SK-N-SH (cell line): ENCODE data around the gene CAMKMT. TPM values are rescaled to one million over a fixed set of nuclear protein-coding genes. Genes with fewer than 3 reads are reported as not detected.

Experiments
- CTCF ChIA-PET: fragments of 300-600, 350-600 bp; formaldehyde crosslinking; extraction: SDS; loops from one replicate; lab custom pipeline; 2021; lab: Yijun Ruan, JAX
- POLR2A ChIA-PET: fragments of 350-600 bp; sonication (Branson Sonifier 250); formaldehyde crosslinking; extraction: SDS; loops from one replicate; lab custom pipeline; 2020; ENCODE audit warnings: antibody characterized with exemption, inconsistent platforms; lab: Yijun Ruan, JAX
- DNase-seq: peaks from one replicate; pipeline ENCODE4 v3.0.0; 2012
- H2AFZ ChIP-seq: fragments of 200-600 bp; sonication (generic); 2 replicates; pipeline ENCODE4 v1.8.1; 2016; ENCODE audit warnings: antibody characterized with exemption, mild to moderate bottlenecking, low read depth
- H3F3A ChIP-seq: fragments of 200-600 bp; sonication (generic); replicated peaks from 2 replicates; pipeline ENCODE3; 2016; ENCODE audit warnings: antibody characterized with exemption, mild to moderate bottlenecking; ENCODE audit not compliant: insufficient read depth
- H3K27ac ChIP-seq, 2 experiments: fragments of 200-500 bp in 1 of 2; fragments of 200-600 bp in 1 of 2; sonication (Bioruptor generic) in 1 of 2; sonication (generic), shearing (Covaris generic) in 1 of 2; 2 replicates each; pipeline versions ENCODE4 v1.5.1 to v1.6.1; 2014 to 2016; ENCODE audit warnings: low read depth in 2 of 2, inconsistent platforms in 1 of 2, low read length in 1 of 2, mild to moderate bottlenecking in 1 of 2, mixed read lengths in 1 of 2
- H3K27me3 ChIP-seq: fragments of 200-600 bp; sonication (generic), shearing (Covaris generic); 2 replicates; pipeline ENCODE4 v1.6.1; 2016; ENCODE audit warnings: mixed run types; ENCODE audit not compliant: insufficient read depth
- H3K36me3 ChIP-seq, 2 experiments: fragments of 200-500 bp in 1 of 2; fragments of 200-600 bp in 1 of 2; sonication (Bioruptor generic) in 1 of 2; sonication (generic) in 1 of 2; replicated peaks in 1 of 2; 2 replicates each; pipeline versions ENCODE3 to v1.5.1; 2014 to 2016; ENCODE audit warnings: low read length in 1 of 2, mild to moderate bottlenecking in 1 of 2; ENCODE audit not compliant: insufficient read depth in 2 of 2, control insufficient read depth in 1 of 2
- H3K4me1 ChIP-seq, 2 experiments: fragments of 200-500 bp in 1 of 2; fragments of 200-600 bp in 1 of 2; sonication (Bioruptor generic) in 1 of 2; sonication (generic), shearing (Covaris generic) in 1 of 2; 2 replicates each; pipeline versions ENCODE4 v1.5.1 to v1.6.1; 2014 to 2016; ENCODE audit warnings: low read depth in 1 of 2, low read length in 1 of 2, mixed run types in 1 of 2; ENCODE audit not compliant: insufficient read depth in 2 of 2, control insufficient read depth in 1 of 2
- H3K4me2 ChIP-seq: fragments of 200-600 bp; sonication (generic), shearing (Covaris generic); 2 replicates; pipeline ENCODE4 v1.6.1; 2017; ENCODE audit warnings: mixed run types
- H3K4me3 ChIP-seq, 2 experiments: fragments of 200-500 bp in 1 of 2; fragments of 200-600 bp in 1 of 2; sonication (Bioruptor generic) in 1 of 2; sonication (generic), shearing (Covaris generic) in 1 of 2; 2 replicates each; pipeline versions ENCODE4 v1.5.1 to v1.8.1; 2014 to 2016; ENCODE audit warnings: low read depth in 2 of 2, inconsistent platforms in 1 of 2, low read length in 1 of 2, mild to moderate bottlenecking in 1 of 2, mixed read lengths in 1 of 2, moderate library complexity in 1 of 2
- H3K79me2 ChIP-seq: fragments of 200-600 bp; sonication (generic); 2 replicates; pipeline ENCODE4 v1.8.1; 2017; ENCODE audit warnings: mild to moderate bottlenecking; ENCODE audit not compliant: insufficient read depth
- H3K9ac ChIP-seq: fragments of 200-600 bp; sonication (generic); 2 replicates; pipeline ENCODE4 v1.6.1; 2017; ENCODE audit warnings: mixed run types
- H3K9me2 ChIP-seq: fragments of 200-600 bp; sonication (generic); 2 replicates; pipeline ENCODE4 v1.6.1; 2017; ENCODE audit warnings: mixed run types
- H3K9me3 ChIP-seq: fragments of 200-600 bp; sonication (generic); 2 replicates; pipeline ENCODE4 v1.6.1; 2017; ENCODE audit warnings: mixed run types, mild to moderate bottlenecking, moderate library complexity
- H4K20me1 ChIP-seq: fragments of 200-600 bp; sonication (generic); 2 replicates; pipeline ENCODE4 v1.6.1; 2017; ENCODE audit warnings: mild to moderate bottlenecking, mixed run types; ENCODE audit not compliant: insufficient read depth
- EP300 ChIP-seq, 2 experiments: IDR thresholded peaks; 2 replicates each; pipeline versions ENCODE4 v1.4.0 to v1.6.1; 2012; ENCODE audit warnings: borderline replicate concordance in 1 of 2, low read depth in 1 of 2, low read length in 1 of 2
- FOSL2 ChIP-seq: IDR thresholded peaks from 2 replicates; pipeline ENCODE4 v1.4.0; 2012; ENCODE audit warnings: low read depth, mild to moderate bottlenecking, moderate library complexity, borderline replicate concordance
- FOXM1 ChIP-seq: IDR thresholded peaks from 2 replicates; pipeline ENCODE4 v1.4.0; 2012; ENCODE audit warnings: low read depth, mild to moderate bottlenecking
- GATA2 ChIP-seq: sonication (generic); formaldehyde crosslinking; IDR thresholded peaks from 2 replicates; pipeline ENCODE4 v1.5.0; 2020; ENCODE audit warnings: mild to moderate bottlenecking, missing genetic modification reagents
- NFIC ChIP-seq: IDR thresholded peaks from 2 replicates; pipeline ENCODE4 v1.4.0; 2012; ENCODE audit warnings: borderline replicate concordance
- NRF1 ChIP-seq: IDR thresholded peaks from 2 replicates; pipeline ENCODE4 v1.6.1; 2012; ENCODE audit warnings: low read depth, mild to moderate bottlenecking, low read length
- RCOR1 ChIP-seq: fragments of 150-350 bp; IDR thresholded peaks from 2 replicates; pipeline ENCODE4 v1.6.1; 2017; ENCODE audit warnings: antibody characterized with exemption, low read length
- SIN3A ChIP-seq: IDR thresholded peaks from 2 replicates; pipeline ENCODE4 v1.6.1; 2012; ENCODE audit warnings: low read depth, mild to moderate bottlenecking, low read length, moderate library complexity, borderline replicate concordance
- TAF1 ChIP-seq: IDR thresholded peaks from 2 replicates; pipeline ENCODE4 v1.6.1; 2012; ENCODE audit warnings: low read depth, mild to moderate bottlenecking, low read length, moderate library complexity, borderline replicate concordance
- WGBS: methylation state at CpG from one replicate; pipeline ENCODE4 v1.1.6; 2017; ENCODE audit warnings: low lambda C conversion rate; 5-methylcytosine and 5-hydroxymethylcytosine counted together
- polyA plus RNA-seq, 3 experiments: library from polyadenylated mRNA; depleted of rRNA; stranded (reverse); fragments of >200 nt; gene quantifications; 2 replicates each; pipeline ENCODE4 v1.2.3, GENCODE V29; 2012
- TF ChIP-seq, protein P1 (sequence below): IDR thresholded peaks from 2 replicates; pipeline ENCODE4 v1.4.0; 2012; ENCODE audit warnings: low read depth, borderline replicate concordance
- TF ChIP-seq, protein P2 (sequence below): IDR thresholded peaks from 2 replicates; pipeline ENCODE4; 2012
- TF ChIP-seq, protein P3 (sequence below): fragments of 150-350 bp; IDR thresholded peaks from 2 replicates; pipeline ENCODE4 v1.6.1; 2016; ENCODE audit warnings: mild to moderate bottlenecking, low read depth, low read length
- TF ChIP-seq, protein P4 (sequence below): fragments of 150-350 bp; IDR thresholded peaks from 2 replicates; pipeline ENCODE4 v1.6.1; 2017; ENCODE audit warnings: antibody characterized with exemption, low read length, low read depth, borderline replicate concordance
- TF ChIP-seq, protein P5 (sequence below): IDR thresholded peaks from 2 replicates; pipeline ENCODE4 v1.4.0; 2012; ENCODE audit warnings: low read depth, borderline replicate concordance

CAMKMT gene
- polyA plus RNA-seq, 1 of the 3 experiments (the other 2 are of a cell fraction): 5.9 TPM

DNA sequence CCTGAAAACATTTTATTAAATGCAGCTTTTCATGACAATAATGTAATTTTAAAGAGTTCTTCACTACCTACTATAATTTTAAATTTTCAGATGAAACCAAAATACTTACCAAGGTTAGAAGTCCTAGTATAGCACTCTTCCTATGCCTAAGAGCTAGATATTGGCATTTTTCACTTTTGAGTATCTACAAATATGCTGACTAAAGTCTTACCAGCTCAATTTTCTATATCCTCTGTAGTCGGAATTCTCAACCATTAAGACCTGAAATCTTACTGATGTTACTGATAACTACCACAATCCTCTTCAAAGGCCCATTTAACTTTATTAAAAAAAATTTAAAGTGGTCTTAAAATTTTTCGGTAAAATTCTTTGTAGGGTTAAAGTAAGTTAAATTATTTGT is 32.4 kb upstream of the CAMKMT start:
- 94% methylated on average over 2 of the region's 2 CpGs for WGBS
- no peaks in the 10 kb centered on the region for H3K27me3 ChIP-seq
- H3K4me1 ChIP-seq: peaks cover 0 to 3% of the 10 kb centered on the region in 2 experiments; a peak in 1 of 4 replicates
- no peak overlapping the region for H3K4me3 ChIP-seq
- peaks cover 8% of the 10 kb centered on the region for H3F3A ChIP-seq
- POLR2A ChIA-PET: no interaction called here
- no peak for TF ChIP-seq TAF1
- TF ChIP-seq, protein P1, sequence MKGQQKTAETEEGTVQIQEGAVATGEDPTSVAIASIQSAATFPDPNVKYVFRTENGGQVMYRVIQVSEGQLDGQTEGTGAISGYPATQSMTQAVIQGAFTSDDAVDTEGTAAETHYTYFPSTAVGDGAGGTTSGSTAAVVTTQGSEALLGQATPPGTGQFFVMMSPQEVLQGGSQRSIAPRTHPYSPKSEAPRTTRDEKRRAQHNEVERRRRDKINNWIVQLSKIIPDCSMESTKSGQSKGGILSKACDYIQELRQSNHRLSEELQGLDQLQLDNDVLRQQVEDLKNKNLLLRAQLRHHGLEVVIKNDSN: no peak
- no peak for TF ChIP-seq SIN3A
- TF ChIP-seq NRF1: no peak
- TF ChIP-seq, protein P2, sequence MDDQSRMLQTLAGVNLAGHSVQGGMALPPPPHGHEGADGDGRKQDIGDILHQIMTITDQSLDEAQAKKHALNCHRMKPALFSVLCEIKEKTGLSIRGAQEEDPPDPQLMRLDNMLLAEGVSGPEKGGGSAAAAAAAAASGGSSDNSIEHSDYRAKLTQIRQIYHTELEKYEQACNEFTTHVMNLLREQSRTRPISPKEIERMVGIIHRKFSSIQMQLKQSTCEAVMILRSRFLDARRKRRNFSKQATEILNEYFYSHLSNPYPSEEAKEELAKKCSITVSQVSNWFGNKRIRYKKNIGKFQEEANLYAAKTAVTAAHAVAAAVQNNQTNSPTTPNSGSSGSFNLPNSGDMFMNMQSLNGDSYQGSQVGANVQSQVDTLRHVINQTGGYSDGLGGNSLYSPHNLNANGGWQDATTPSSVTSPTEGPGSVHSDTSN: no peak
- no peaks in the 10 kb centered on the region for H4K20me1 ChIP-seq
- H3K9me2 ChIP-seq: no peaks in the 10 kb centered on the region
- H2AFZ ChIP-seq: no peak overlapping the region
- H3K27ac ChIP-seq: no peak overlapping the region
- no peaks in the 10 kb centered on the region for H3K79me2 ChIP-seq
- H3K9ac ChIP-seq: no peak overlapping the region
- CTCF ChIA-PET: interaction anchor here (1.0 to 2.5 kb wide), 4 partner anchors 13 to 285 kb away, joined by 3 to 8 read pairs (median 6); no protein-coding TSS in a partner anchor
- no peak overlapping the region for H3K4me2 ChIP-seq
- no peak for DNase-seq
- H3K36me3 ChIP-seq: peaks cover 53 to 59% of the 10 kb centered on the region in 2 experiments
- no peaks in the 10 kb centered on the region for H3K9me3 ChIP-seq

DNA sequence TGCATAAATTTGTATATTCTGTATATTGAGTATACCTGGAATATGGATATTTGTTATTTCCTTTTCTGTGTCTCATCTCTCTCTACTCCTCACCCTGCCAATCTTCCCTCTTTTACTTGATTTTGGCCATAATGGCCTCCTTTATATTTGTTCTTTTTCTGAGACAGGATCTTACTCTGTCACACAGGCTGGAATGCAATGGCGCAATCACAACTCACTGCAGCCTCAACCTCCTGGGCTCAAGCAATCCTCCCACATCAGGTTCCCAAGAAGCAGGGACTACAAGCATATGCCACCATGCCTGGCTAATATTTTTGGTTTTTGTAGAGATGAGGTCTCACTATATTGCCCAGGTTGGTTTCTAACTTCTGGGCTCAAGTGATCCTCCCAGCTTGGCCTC is 30.9 kb upstream of the CAMKMT start:
- no peak overlapping the region for H3K4me3 ChIP-seq
- no peaks in the 10 kb centered on the region for H3K27me3 ChIP-seq
- H3K4me1 ChIP-seq: no peaks in the 10 kb centered on the region
- WGBS: 100% methylated on average over 1 of the region's 1 CpG
- H4K20me1 ChIP-seq: no peaks in the 10 kb centered on the region
- H3K9me3 ChIP-seq: no peaks in the 10 kb centered on the region
- H3K79me2 ChIP-seq: no peaks in the 10 kb centered on the region
- H3K27ac ChIP-seq: no peak overlapping the region
- POLR2A ChIA-PET: interaction anchor here (0.6 kb wide), 1 partner anchor 260 kb away, joined by 3 read pairs; no protein-coding TSS in a partner anchor
- H3K36me3 ChIP-seq: peaks cover 57 to 60% of the 10 kb centered on the region in 2 experiments
- H3K9me2 ChIP-seq: no peaks in the 10 kb centered on the region
- H3F3A ChIP-seq: peaks cover under 1% of the 10 kb centered on the region
- no peak for DNase-seq
- H2AFZ ChIP-seq: no peak overlapping the region
- no peak overlapping the region for H3K9ac ChIP-seq
- TF ChIP-seq, protein P3, sequence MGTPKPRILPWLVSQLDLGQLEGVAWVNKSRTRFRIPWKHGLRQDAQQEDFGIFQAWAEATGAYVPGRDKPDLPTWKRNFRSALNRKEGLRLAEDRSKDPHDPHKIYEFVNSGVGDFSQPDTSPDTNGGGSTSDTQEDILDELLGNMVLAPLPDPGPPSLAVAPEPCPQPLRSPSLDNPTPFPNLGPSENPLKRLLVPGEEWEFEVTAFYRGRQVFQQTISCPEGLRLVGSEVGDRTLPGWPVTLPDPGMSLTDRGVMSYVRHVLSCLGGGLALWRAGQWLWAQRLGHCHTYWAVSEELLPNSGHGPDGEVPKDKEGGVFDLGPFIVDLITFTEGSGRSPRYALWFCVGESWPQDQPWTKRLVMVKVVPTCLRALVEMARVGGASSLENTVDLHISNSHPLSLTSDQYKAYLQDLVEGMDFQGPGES: no peak
- TF ChIP-seq TAF1 (no peak), FOSL2 (no peak), RCOR1 (no peak), SIN3A (no peak), GATA2 (no peak), FOXM1 (no peak), NFIC (no peak), EP300 (IDR thresholded peaks at IDR 0.05; ENCODE audit: borderline replicate concordance in 1 of 2, low read depth in 1 of 2, low read length in 1 of 2) (no peak)
- TF ChIP-seq, protein P4, sequence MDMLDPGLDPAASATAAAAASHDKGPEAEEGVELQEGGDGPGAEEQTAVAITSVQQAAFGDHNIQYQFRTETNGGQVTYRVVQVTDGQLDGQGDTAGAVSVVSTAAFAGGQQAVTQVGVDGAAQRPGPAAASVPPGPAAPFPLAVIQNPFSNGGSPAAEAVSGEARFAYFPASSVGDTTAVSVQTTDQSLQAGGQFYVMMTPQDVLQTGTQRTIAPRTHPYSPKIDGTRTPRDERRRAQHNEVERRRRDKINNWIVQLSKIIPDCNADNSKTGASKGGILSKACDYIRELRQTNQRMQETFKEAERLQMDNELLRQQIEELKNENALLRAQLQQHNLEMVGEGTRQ: no peak
- TF ChIP-seq, protein P5, sequence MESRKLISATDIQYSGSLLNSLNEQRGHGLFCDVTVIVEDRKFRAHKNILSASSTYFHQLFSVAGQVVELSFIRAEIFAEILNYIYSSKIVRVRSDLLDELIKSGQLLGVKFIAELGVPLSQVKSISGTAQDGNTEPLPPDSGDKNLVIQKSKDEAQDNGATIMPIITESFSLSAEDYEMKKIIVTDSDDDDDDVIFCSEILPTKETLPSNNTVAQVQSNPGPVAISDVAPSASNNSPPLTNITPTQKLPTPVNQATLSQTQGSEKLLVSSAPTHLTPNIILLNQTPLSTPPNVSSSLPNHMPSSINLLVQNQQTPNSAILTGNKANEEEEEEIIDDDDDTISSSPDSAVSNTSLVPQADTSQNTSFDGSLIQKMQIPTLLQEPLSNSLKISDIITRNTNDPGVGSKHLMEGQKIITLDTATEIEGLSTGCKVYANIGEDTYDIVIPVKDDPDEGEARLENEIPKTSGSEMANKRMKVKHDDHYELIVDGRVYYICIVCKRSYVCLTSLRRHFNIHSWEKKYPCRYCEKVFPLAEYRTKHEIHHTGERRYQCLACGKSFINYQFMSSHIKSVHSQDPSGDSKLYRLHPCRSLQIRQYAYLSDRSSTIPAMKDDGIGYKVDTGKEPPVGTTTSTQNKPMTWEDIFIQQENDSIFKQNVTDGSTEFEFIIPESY: no peak
- TF ChIP-seq, protein P1: no peak
- TF ChIP-seq, all 33 proteins: peak for 0
- CTCF ChIA-PET: no interaction called here
- no peak overlapping the region for H3K4me2 ChIP-seq
